ENCODE data around the gene DGKZ. TPM values are rescaled to one million over a fixed set of nuclear protein-coding genes. Genes with fewer than 3 reads are reported as not detected.
"Not testable (repeated sequence)": the region's sequence is repeated elsewhere in the genome, so short reads cannot be mapped to it uniquely, and the experiment has no call there.

The DGKZ gene, protein sequence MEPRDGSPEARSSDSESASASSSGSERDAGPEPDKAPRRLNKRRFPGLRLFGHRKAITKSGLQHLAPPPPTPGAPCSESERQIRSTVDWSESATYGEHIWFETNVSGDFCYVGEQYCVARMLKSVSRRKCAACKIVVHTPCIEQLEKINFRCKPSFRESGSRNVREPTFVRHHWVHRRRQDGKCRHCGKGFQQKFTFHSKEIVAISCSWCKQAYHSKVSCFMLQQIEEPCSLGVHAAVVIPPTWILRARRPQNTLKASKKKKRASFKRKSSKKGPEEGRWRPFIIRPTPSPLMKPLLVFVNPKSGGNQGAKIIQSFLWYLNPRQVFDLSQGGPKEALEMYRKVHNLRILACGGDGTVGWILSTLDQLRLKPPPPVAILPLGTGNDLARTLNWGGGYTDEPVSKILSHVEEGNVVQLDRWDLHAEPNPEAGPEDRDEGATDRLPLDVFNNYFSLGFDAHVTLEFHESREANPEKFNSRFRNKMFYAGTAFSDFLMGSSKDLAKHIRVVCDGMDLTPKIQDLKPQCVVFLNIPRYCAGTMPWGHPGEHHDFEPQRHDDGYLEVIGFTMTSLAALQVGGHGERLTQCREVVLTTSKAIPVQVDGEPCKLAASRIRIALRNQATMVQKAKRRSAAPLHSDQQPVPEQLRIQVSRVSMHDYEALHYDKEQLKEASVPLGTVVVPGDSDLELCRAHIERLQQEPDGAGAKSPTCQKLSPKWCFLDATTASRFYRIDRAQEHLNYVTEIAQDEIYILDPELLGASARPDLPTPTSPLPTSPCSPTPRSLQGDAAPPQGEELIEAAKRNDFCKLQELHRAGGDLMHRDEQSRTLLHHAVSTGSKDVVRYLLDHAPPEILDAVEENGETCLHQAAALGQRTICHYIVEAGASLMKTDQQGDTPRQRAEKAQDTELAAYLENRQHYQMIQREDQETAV
- polyA plus RNA-seq (2012; ENCODE audit: insufficient read depth, insufficient read length, low read depth): 74.7 TPM

DNA sequence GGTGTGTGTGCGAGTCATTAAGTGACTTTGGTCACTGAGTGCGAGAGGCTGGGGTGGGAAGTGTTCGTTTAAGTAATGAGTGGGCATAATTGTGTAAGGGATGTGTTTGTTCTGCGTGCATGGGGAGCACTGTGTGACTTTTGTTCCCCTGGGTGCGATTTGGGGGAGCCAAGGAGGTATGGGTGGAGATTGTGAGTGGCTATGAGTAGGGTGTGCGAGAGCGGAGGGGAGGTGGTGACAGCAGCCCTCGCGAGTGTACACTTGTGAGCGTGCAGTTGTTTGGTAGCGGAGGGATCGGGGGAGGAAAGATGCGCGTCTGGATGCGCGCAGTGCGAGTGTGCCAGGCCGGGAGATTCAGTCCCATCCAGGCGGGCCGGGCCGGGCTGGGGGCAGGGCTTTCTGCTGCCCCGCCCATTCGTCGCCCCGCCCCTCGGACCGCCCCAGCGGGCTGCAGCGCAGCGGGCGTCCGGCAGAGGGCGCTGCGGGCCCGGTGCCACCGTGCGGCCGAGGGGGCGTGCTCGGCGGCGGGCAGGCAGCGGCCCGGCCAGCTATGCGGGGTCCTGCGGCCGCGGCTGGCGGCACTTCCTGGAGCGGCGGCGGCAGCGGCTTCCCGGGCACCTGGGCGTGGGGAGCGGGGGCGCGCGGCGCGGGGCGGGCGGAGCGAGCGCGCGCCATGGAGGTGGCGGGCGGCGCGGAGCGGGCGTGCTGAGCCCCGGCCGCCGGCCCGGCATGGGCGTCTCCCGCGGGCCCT, at the start of gene DGKZ:
Gene DGKZ (plus strand): TSS at position 578 of the 751 bp plus-strand sequence. CDS start 197 bp downstream, outside the sequence.
- no peaks in the 10 kb centered on the region for H3K36me3 ChIP-seq
- no peaks in the 10 kb centered on the region for H3K27me3 ChIP-seq
- H3K9me3 ChIP-seq: no peaks in the 10 kb centered on the region
- H3K4me3 ChIP-seq (ENCODE audit: low read depth, low read length): peak within 1 kb of the TSS; percentile 67
- H3K4me1 ChIP-seq: peaks cover 2% of the 10 kb centered on the region; the same call in 1 of the 2 replicates
- peak; percentile 77 for DNase-seq
- TF ChIP-seq, protein P1, sequence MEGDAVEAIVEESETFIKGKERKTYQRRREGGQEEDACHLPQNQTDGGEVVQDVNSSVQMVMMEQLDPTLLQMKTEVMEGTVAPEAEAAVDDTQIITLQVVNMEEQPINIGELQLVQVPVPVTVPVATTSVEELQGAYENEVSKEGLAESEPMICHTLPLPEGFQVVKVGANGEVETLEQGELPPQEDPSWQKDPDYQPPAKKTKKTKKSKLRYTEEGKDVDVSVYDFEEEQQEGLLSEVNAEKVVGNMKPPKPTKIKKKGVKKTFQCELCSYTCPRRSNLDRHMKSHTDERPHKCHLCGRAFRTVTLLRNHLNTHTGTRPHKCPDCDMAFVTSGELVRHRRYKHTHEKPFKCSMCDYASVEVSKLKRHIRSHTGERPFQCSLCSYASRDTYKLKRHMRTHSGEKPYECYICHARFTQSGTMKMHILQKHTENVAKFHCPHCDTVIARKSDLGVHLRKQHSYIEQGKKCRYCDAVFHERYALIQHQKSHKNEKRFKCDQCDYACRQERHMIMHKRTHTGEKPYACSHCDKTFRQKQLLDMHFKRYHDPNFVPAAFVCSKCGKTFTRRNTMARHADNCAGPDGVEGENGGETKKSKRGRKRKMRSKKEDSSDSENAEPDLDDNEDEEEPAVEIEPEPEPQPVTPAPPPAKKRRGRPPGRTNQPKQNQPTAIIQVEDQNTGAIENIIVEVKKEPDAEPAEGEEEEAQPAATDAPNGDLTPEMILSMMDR (IDR thresholded peaks at IDR 0.05; ENCODE audit: low read depth, low read length): peak; percentile 23; the same call in 1 of the 2 replicates

DNA sequence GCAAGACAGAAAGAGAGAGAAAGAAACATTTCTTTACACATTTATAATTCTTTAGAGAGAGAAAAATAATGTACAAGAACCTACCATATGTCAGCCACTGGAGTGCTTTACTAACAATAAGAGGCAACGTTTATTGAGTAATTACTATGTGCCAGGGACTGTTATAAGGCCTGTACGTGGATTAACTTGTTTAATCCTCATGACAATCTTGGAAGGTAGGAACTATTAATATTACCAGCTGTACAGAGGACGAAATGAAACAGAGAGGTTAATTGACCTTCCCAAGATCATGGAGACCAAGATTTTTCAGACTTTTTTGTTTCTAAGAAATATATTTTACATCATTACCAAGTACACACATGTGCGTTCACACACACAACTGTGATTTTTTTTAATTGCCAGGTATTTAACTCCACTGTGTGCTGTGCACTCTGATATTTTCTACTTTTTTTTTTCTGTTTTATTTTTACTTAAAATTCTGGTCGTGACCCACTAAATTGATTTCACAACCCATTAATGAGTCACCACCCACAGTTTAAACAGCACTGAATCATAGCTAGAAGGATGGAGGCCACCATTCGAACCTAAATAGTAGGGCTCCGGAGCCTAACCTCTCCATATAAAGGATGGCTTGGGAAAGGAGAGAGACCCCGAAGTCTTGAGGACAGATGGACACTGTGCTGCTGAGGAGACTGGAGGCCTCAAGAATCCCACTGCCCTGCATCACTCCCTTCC, 48.4 kb upstream of the DGKZ start:
- no peak for DNase-seq
- Histone ChIP-seq H3K4me3 (ENCODE audit: low read depth, low read length) (no peak overlapping the region), H3K4me1 (no peaks in the 10 kb centered on the region), H3K36me3 (no peaks in the 10 kb centered on the region), H3K9me3 (no peaks in the 10 kb centered on the region), H3K27me3 (no peaks in the 10 kb centered on the region)
- TF ChIP-seq, protein P1 (IDR thresholded peaks at IDR 0.05; ENCODE audit: low read depth, low read length): no peak

DNA sequence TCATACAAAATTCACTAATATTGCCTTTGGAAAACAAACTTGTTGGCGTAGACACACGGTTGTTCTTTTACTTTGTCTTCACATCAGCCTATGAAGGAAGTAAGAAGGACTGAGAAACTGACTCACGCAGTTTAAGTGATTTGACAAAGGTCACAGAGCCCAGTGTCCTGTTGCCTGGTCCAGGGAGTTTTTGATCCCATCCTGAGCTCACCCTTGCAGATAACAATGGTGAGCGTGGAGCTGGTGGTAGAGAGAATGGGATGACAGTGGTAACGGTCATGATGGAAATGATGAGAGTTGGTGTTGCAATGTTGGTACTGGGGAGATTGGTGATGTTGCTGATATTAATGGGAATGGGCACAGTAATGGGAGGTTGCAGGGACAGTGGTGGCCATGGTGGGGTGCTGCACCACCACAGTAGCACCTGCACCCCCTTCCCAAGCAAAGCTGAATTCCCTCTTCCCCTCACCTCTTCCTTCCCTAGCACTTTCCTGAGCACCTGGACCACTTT, 47.8 kb upstream of the DGKZ start:
- Histone ChIP-seq H3K4me3 (ENCODE audit: low read depth, low read length) (no peak overlapping the region), H3K9me3 (no peaks in the 10 kb centered on the region), H3K4me1 (no peaks in the 10 kb centered on the region), H3K27me3 (no peaks in the 10 kb centered on the region), H3K36me3 (no peaks in the 10 kb centered on the region)
- DNase-seq: no peak
- TF ChIP-seq, protein P1 (IDR thresholded peaks at IDR 0.05; ENCODE audit: low read depth, low read length): no peak

DNA sequence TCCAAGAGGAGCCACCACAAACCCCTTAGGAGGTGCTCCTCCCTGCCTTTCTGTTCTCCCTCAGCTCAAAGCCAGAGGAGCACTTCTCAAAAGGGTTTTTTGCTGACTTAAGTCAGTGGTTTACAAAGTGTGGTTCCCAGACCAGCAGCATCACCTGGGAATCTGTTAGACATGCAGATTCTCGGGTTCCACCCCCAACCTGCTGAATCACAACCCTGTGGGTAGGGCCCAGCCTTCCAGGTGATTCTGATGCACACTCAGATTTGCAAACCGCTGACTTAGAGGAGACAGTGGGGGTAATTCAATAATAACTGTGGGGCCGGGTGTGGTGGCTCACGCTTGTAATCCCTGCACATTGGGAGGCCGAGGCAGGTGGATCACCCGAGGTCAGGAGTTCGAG, 47.0 kb upstream of the DGKZ start:
- Histone ChIP-seq H3K4me3 (ENCODE audit: low read depth, low read length) (no peak overlapping the region), H3K4me1 (no peaks in the 10 kb centered on the region), H3K36me3 (no peaks in the 10 kb centered on the region), H3K9me3 (no peaks in the 10 kb centered on the region), H3K27me3 (no peaks in the 10 kb centered on the region)
- DNase-seq: no peak
- TF ChIP-seq, protein P1 (IDR thresholded peaks at IDR 0.05; ENCODE audit: low read depth, low read length): no peak

DNA sequence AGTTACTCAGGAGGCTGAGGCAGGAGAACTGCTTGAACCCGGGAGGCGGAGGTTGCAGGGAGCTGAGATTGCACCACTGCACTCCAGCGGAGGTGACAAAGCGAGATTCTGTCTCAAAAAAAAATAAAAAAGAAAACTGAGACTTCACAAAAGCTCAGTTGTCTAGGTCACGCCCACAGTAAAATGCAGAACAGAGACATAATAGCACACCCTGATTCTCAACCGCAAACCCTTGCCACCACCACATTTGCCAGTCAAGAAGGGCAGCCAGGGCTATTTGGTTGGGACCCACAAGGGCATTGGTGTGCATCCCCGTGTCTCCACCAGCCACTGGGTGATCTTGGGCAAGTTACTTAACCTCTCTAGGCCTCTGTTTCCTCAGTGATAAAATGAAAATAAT, 44.4 kb upstream of the DGKZ start:
- Histone ChIP-seq H3K9me3 (no peaks in the 10 kb centered on the region), H3K4me1 (no peaks in the 10 kb centered on the region), H3K27me3 (no peaks in the 10 kb centered on the region), H3K4me3 (ENCODE audit: low read depth, low read length) (no peak overlapping the region), H3K36me3 (no peaks in the 10 kb centered on the region)
- no peak for DNase-seq
- TF ChIP-seq, protein P1 (IDR thresholded peaks at IDR 0.05; ENCODE audit: low read depth, low read length): no peak

DNA sequence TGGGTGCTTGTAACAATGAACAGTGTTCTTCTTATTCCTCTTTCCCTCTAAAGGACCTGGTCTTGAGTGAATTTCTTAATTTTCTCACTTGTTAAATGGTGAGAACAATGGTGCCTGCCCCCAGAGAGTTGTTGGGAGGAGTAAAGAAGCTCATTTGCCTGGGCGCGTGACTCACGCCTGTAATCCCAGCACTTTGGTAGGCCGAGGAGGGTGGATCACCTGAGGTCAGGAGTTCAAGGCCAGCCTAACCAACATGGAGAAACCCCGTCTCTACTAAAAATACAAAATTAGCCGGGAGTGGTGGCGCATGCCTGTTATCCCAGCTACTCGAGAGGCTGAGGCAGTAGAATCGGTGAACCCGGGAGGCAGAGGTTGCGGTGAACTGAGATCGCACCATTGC, 43.2 kb upstream of the DGKZ start:
- not testable (repeated sequence) for H3K4me3 ChIP-seq (ENCODE audit: low read depth, low read length); H3K36me3 ChIP-seq; DNase-seq; H3K9me3 ChIP-seq; H3K4me1 ChIP-seq; H3K27me3 ChIP-seq
